GM20000 (cell line): Measurements from ENCODE around the gene TMEM131.
"Not testable (repeated sequence)": the region's sequence is repeated elsewhere in the genome, so short reads cannot be mapped to it uniquely, and the experiment has no call there.

ENCODE experiments used
- DNase-seq: peaks from one replicate; pipeline ENCODE4 v3.0.0; 2012; ENCODE audit warnings: low spot score
- CTCF ChIP-seq: IDR thresholded peaks from 2 replicates; pipeline ENCODE4 v1.5.1; 2012; ENCODE audit warnings: mild to moderate bottlenecking, control low read depth; ENCODE audit errors: extremely low read depth, missing control alignments

The TMEM131 gene

GRCh38 chr2:97868986-97869721 lies 126.6 kb downstream of the TMEM131 start:
- TF ChIP-seq CTCF: no peak
- DNase-seq: no peak

- no peak for TF ChIP-seq CTCF
- DNase-seq: no peak
Observed at GRCh38 chr2:97863829-97864228, 131.9 kb downstream of the TMEM131 start.

- TF ChIP-seq CTCF: no peak
- no peak for DNase-seq
Observed at GRCh38 chr2:97861177-97861576, 134.6 kb downstream of the TMEM131 start.

- DNase-seq: no peak
- no peak for TF ChIP-seq CTCF
Observed at GRCh38 chr2:97858442-97858841, 137.3 kb downstream of the TMEM131 start.

GRCh38 chr2:97857553-97857952 lies 138.2 kb downstream of the TMEM131 start:
- DNase-seq: no peak
- TF ChIP-seq CTCF: no peak

GRCh38 chr2:97853057-97853456 lies 142.7 kb downstream of the TMEM131 start:
- not testable (repeated sequence) for DNase-seq

- TF ChIP-seq CTCF: no peak
- no peak for DNase-seq
Observed at GRCh38 chr2:97851172-97851571, 144.6 kb downstream of the TMEM131 start.

GRCh38 chr2:97849881-97850528 lies 145.7 kb downstream of the TMEM131 start:
- no peak for DNase-seq

More at GRCh38 chr2:97849881-97850528, 145.7 kb downstream of the TMEM131 start:
- TF ChIP-seq CTCF: no peak
